Measurements from ENCODE around the gene MTTP.

- TF ChIP-seq POLR2A (IDR thresholded peaks at IDR 0.05) = no peak
- no peak for TF ChIP-seq CTCF (IDR thresholded peaks at IDR 0.05)
- TF ChIP-seq EP300 (IDR thresholded peaks at IDR 0.05) = no peak
- TF ChIP-seq POLR2AphosphoS5 (IDR thresholded peaks at IDR 0.05) = no peak
Measured at GRCh38 chr4:99612704-99613103, 38.1 kb downstream of the MTTP start.

All from stomach (tissue), 4 donors.